GM23338 (cell line): ENCODE results near the gene CARNS1. TPM values are rescaled to one million over a fixed set of nuclear protein-coding genes. Genes with fewer than 3 reads are reported as not detected.

Experiments
- ETS1 ChIP-seq: IDR thresholded peaks from 2 replicates; pipeline ENCODE4 v1.6.1; 2016; ENCODE audit warnings: antibody characterized with exemption
- EZH2 ChIP-seq: fragments of 200-600 bp; sonication (generic); IDR thresholded peaks from one replicate; pipeline ENCODE4 v1.8.0; 2017; ENCODE audit warnings: antibody characterized with exemption, mild to moderate bottlenecking, low read depth; ENCODE audit not compliant: unreplicated experiment
- EZH2phosphoT487 ChIP-seq: fragments of 200-600 bp; sonication (generic); IDR thresholded peaks from one replicate; pipeline ENCODE4 v1.8.1; 2018; ENCODE audit warnings: antibody characterized with exemption; ENCODE audit not compliant: unreplicated experiment
- JUNB ChIP-seq: IDR thresholded peaks from one replicate; pipeline ENCODE4 v1.6.1; 2016; ENCODE audit warnings: antibody characterized with exemption; ENCODE audit not compliant: unreplicated experiment
- NANOG ChIP-seq: IDR thresholded peaks from 2 replicates; pipeline ENCODE4 v1.6.1; 2016; ENCODE audit warnings: antibody characterized with exemption, borderline replicate concordance
- STAT1 ChIP-seq: IDR thresholded peaks from one replicate; pipeline ENCODE4 v1.6.1; 2016; ENCODE audit warnings: antibody characterized with exemption; ENCODE audit not compliant: unreplicated experiment
- ZNF331 ChIP-seq: fragments of 250-450 bp; sonication (Bioruptor Pico); IDR thresholded peaks from 2 replicates; pipeline ENCODE4 v1.5.0; 2020; ENCODE audit warnings: low read depth, mild to moderate bottlenecking, moderate library complexity
- ZNF462 ChIP-seq: fragments of 250-450 bp; sonication (Bioruptor Pico); IDR thresholded peaks from 2 replicates; pipeline ENCODE4 v1.5.0; 2020; ENCODE audit warnings: mild to moderate bottlenecking, moderate library complexity
- polyA plus RNA-seq: library from polyadenylated mRNA; unstranded; fragments of >200 nt; fragmentation: Nextera tagmentation; extraction: Ambion mirVana; gene quantifications from 2 replicates; pipeline ENCODE4 v1.2.1, GENCODE V29; 2016
- small RNA-seq: library from RNA; depleted of rRNA; stranded (forward); fragments of <200 nt; gene quantifications from one replicate; pipeline ENCODE3, GENCODE V24; 2014; ENCODE audit warnings: low replicate concordance
- total RNA-seq: library from RNA; depleted of rRNA; stranded (reverse); fragments of >200 nt; shearing (Covaris generic); gene quantifications from 2 replicates; pipeline ENCODE4 v1.2.3, GENCODE V29; 2014; rRNA removed

Gene CARNS1
- total and polyA plus RNA-seq, 2 experiments from 2014 or later: 0.52 to 0.76 TPM

GRCh38 chr11:67472882-67473281 lies 57.4 kb downstream of the CARNS1 start (continued):
- TF ChIP-seq ZNF462 (CRISPR knock-in tag) (no peak), NANOG (no peak), EZH2phosphoT487 (no peak), EZH2 (no peak), STAT1 (no peak), ZNF331 (CRISPR knock-in tag) (no peak), JUNB (no peak), ETS1 (no peak)

Small RNA genes lying within 50 kb of the gene (small RNA-seq; reads per million reads assigned to genes)
- gene RNU6-1238P: not detected

Other genes with a start within 250 kb of the CARNS1 start
- gene GRK2, start 149.2 kb upstream of the CARNS1 start, total RNA-seq: 62.2 and 72.5 TPM in 2 replicates
- gene GRK2, start 149.2 kb upstream of the CARNS1 start, polyA plus RNA-seq: 19.5 and 21.7 TPM in 2 replicates
- 15.7 and 30.8 TPM in 2 replicates for gene ANKRD13D, start 126.4 kb upstream of the CARNS1 start, total RNA-seq
- gene ANKRD13D, start 126.4 kb upstream of the CARNS1 start, polyA plus RNA-seq: 19.5 and 20.3 TPM in 2 replicates
- gene SSH3, start 112.1 kb upstream of the CARNS1 start, total RNA-seq: 40.0 and 45.8 TPM in 2 replicates
- 17.8 and 25.1 TPM in 2 replicates for gene SSH3, start 112.1 kb upstream of the CARNS1 start, polyA plus RNA-seq
- gene POLD4, start 62.1 kb upstream of the CARNS1 start, total RNA-seq: 15.9 and 23.0 TPM in 2 replicates
- gene POLD4, start 62.1 kb upstream of the CARNS1 start, polyA plus RNA-seq: 16.2 and 18.8 TPM in 2 replicates
- gene CLCF1, start 42.1 kb upstream of the CARNS1 start, total RNA-seq: 0.19 TPM in 1 of 2 replicates, not detected in the other
- gene CLCF1, start 42.1 kb upstream of the CARNS1 start, polyA plus RNA-seq: 0.17 and 0.32 TPM in 2 replicates
- 13.9 and 16.5 TPM in 2 replicates for gene RAD9A, start 23.7 kb upstream of the CARNS1 start, total RNA-seq
- gene RAD9A, start 23.7 kb upstream of the CARNS1 start, polyA plus RNA-seq: 17.0 and 18.9 TPM in 2 replicates
- 227 and 237 TPM in 2 replicates for gene PPP1CA, start 13.8 kb upstream of the CARNS1 start, total RNA-seq
- 217 TPM in 2 replicates for gene PPP1CA, start 13.8 kb upstream of the CARNS1 start, polyA plus RNA-seq
- 0.31 and 0.35 TPM in 2 replicates for gene TBC1D10C, start 11.6 kb upstream of the CARNS1 start, total RNA-seq
- 0.17 and 0.31 TPM in 2 replicates for gene TBC1D10C, start 11.6 kb upstream of the CARNS1 start, polyA plus RNA-seq
- gene RPS6KB2, start 12.8 kb downstream of the CARNS1 start, total RNA-seq: 41.3 and 48.2 TPM in 2 replicates
- 27.7 and 29.5 TPM in 2 replicates for gene RPS6KB2, start 12.8 kb downstream of the CARNS1 start, polyA plus RNA-seq
- 0.85 and 3.5 TPM in 2 replicates for gene PTPRCAP, start 22.0 kb downstream of the CARNS1 start, total RNA-seq
- 2.7 and 3.3 TPM in 2 replicates for gene PTPRCAP, start 22.0 kb downstream of the CARNS1 start, polyA plus RNA-seq
- gene CORO1B, start 27.8 kb downstream of the CARNS1 start, total RNA-seq: 77.5 and 91.1 TPM in 2 replicates
- 61.5 and 69.5 TPM in 2 replicates for gene CORO1B, start 27.8 kb downstream of the CARNS1 start, polyA plus RNA-seq
- gene GPR152, start 37.1 kb downstream of the CARNS1 start, total RNA-seq: not detected in 2 replicates
- not detected in 2 replicates for gene GPR152, start 37.1 kb downstream of the CARNS1 start, polyA plus RNA-seq
- 0.28 TPM in 1 of 2 replicates, not detected in the other for gene CABP4, start 39.7 kb downstream of the CARNS1 start, total RNA-seq
- gene CABP4, start 39.7 kb downstream of the CARNS1 start, polyA plus RNA-seq: not detected in 2 replicates
- 61.4 and 101 TPM in 2 replicates for gene TMEM134, start 53.6 kb downstream of the CARNS1 start, total RNA-seq
- 64.7 and 69.2 TPM in 2 replicates for gene TMEM134, start 53.6 kb downstream of the CARNS1 start, polyA plus RNA-seq
- 22.1 and 29.1 TPM in 2 replicates for gene AIP, start 67.3 kb downstream of the CARNS1 start, total RNA-seq
- gene AIP, start 67.3 kb downstream of the CARNS1 start, polyA plus RNA-seq: 32.1 and 33.3 TPM in 2 replicates
- gene PITPNM1, start 89.7 kb downstream of the CARNS1 start, total RNA-seq: 46.8 and 57.1 TPM in 2 replicates
- gene PITPNM1, start 89.7 kb downstream of the CARNS1 start, polyA plus RNA-seq: 8.7 and 9.1 TPM in 2 replicates
- 39.8 and 48.6 TPM in 2 replicates for gene CDK2AP2, start 92.5 kb downstream of the CARNS1 start, total RNA-seq
- gene CDK2AP2, start 92.5 kb downstream of the CARNS1 start, polyA plus RNA-seq: 120 and 128 TPM in 2 replicates
- not detected in 2 replicates for gene CABP2, start 107.8 kb downstream of the CARNS1 start, total RNA-seq
- not detected in 2 replicates for gene CABP2, start 107.8 kb downstream of the CARNS1 start, polyA plus RNA-seq
- gene GSTP1, start 168.1 kb downstream of the CARNS1 start, total RNA-seq: 1,021 and 1,776 TPM in 2 replicates
- 1,881 and 1,914 TPM in 2 replicates for gene GSTP1, start 168.1 kb downstream of the CARNS1 start, polyA plus RNA-seq
- gene NDUFV1, start 191.3 kb downstream of the CARNS1 start, total RNA-seq: 202 and 241 TPM in 2 replicates
- 98.6 and 104 TPM in 2 replicates for gene NDUFV1, start 191.3 kb downstream of the CARNS1 start, polyA plus RNA-seq
- 5.0 and 6.6 TPM in 2 replicates for gene NUDT8, start 214.3 kb downstream of the CARNS1 start, total RNA-seq
- gene NUDT8, start 214.3 kb downstream of the CARNS1 start, polyA plus RNA-seq: 15.1 and 16.4 TPM in 2 replicates
- 0.10 TPM in 1 of 2 replicates, not detected in the other for gene TBX10, start 224.1 kb downstream of the CARNS1 start, total RNA-seq
- gene TBX10, start 224.1 kb downstream of the CARNS1 start, polyA plus RNA-seq: not detected in 2 replicates
- gene ACY3, start 235.1 kb downstream of the CARNS1 start, total RNA-seq: 0.31 and 0.87 TPM in 2 replicates
- gene ACY3, start 235.1 kb downstream of the CARNS1 start, polyA plus RNA-seq: not detected in 2 replicates